SHP77 treated with DMSO at 0.1 percent for 48 hours (cell line): Measurements from ENCODE around the gene TENM4.
"Not testable (repeated sequence)": the region's sequence is repeated elsewhere in the genome, so short reads cannot be mapped to it uniquely, and the experiment has no call there.

ENCODE experiments used
- DNase-seq: peaks from one replicate; lab custom pipeline; 2025; lab: John Stamatoyannopoulos, UW

The TENM4 gene

DNA sequence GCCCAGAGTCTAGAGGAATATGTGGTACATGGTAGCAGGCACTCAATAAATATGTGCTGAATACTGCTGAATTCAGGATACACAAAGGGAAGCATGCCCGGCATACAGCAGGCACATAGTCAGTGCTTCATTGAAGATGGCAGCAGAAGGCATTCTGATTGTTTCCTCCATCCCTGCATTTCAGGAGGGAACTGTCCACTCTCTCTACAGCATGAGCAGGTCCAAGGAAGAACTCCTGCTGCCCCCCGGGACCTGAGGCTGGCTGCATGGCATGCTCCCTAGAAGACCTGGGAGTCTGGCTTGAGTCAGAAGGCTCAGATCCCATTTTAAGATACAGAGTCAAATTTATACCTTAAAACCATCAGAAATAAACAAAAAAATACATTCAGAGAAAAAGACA lies 546.8 kb downstream of the TENM4 start:
- DNase-seq, result no peak

DNA sequence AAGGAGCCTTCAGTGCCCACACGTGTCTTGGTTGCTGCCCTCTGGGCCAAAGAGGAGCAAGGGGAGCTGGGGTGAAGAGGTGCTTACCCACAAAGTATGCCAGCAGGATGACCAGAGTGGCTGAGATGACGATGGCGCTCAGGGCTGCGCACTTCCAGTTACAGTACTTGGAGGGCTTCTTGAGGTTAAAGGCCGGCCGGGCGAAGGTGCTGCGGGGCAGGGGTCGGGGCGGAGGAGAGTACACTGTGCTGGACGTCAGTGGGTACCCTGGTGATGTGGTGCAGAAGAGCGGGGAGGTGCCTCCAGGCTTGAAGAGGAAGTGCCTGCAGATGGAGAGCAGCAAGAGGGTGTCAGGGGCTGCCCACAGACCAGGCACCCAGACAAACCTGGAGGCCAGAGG lies 551.1 kb downstream of the TENM4 start:
- DNase-seq, result no peak

DNA sequence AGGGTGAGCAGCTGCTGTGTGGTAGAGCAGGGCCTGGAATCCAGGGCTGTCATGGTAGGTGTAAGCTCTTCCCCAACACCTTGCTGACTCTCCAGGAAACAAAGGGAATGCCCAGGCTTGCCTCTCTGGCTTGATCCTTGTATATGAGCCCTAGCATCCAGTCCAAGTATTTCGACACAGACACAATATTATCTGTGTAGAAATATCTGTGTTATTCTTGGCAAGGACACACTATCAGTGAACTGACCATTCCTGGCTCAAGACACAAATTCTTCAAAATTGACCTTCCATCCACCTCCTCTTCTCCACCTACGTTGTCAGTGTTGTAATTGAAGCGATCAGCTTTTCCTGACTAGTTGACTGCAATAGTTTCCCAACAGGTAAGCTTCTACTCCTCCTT lies 554.2 kb downstream of the TENM4 start:
- DNase-seq, result no peak

DNA sequence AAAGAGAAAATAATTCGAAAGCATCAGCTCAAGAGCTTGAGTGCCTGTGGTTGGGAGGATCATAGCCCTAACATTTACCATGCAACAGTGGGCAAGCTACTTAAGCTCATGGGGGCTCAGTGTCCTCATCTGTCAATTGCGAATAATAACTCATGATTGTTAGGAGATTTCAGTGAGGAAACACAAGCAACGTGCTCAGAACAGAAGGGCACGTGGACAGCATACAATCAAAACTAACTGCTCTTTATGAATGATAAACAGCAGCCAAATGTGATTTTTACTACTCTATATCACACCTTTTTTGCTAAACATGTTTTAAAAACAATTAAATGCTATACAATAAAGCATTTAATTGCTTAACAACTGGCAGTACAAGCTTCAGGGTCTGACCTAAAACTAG lies 556.1 kb downstream of the TENM4 start:
- no peak for DNase-seq

DNA sequence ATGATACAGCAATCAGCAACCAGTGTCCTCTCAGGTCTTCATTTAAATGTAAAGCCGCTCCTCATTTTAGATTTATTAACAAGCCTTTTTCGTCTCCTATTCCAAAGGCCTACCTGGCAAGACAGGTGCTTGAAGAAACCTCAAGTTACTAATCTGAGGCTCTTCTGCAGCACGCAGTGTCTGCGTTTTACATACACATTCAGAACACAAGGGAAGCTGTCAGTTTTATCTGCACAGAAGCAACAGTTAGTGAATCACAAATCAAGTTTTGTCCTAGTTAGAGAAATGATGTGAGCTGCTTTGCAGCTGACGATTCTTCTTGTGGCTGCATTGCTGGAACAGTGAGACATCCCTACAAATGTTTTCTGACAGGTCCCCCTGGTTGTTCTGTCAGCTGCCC lies 557.3 kb downstream of the TENM4 start:
- no peak for DNase-seq

DNA sequence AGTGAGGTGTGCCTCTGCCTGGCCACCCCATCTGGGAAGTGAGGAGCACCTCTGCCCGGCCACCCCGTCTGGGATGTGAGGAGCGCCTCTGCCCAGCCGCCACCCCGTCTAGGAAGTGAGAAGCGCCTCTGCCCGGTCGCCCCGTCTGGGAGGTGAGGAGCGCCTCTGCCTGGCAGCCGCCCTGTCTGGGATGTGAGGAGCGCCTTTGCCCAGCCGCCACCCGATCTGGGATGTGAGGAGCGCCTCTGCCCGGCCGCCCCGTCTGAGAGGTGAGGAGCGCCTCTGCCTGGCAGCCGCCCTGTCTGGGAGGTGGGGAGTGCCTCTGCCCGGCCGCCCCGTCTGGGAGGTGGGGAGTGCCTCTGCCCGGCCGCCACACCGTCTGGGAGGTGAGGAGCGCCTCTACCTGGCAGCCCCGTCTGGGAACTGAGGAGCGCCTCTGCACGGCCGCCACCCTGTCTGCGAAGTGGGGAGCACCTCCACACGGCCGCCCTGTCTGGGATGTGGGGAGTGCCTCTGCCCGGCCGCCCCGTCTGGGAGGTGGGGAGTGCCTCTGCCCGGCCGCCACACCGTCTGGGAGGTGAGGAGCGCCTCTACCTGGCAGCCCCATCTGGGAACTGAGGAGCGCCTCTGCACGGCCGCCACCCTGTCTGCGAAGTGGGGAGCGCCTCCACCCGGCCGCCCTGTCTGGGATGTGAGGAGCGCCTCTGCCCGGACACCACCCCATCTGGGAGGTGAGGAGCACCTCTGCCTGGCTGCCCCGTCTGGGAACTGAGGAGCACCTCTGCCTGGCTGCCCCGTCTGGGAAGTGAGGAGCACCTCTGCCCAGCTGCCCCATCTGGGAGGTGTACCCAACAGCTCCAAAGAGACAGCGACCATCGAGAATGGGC lies 561.5 kb downstream of the TENM4 start:
- not testable (repeated sequence) for DNase-seq

DNA sequence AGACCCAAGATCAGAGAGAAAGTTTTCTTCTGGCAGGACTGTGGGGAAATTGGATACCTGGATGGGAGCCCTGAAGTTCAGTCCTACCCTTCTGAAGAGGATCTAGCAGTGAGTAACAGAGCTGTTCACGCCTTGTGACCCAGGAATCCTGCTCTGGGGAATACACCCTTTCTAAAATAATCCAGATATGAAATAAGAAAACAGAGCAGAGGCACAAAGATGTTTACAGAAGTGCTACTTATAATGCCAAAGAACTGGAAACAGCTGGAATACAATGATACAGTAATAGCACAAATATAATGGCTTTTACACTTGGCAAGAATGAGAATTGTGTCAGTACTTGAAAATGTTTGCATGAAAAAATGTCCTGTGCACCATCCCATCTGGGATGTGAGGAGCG lies 562.2 kb downstream of the TENM4 start:
- DNase-seq, result no peak

DNA sequence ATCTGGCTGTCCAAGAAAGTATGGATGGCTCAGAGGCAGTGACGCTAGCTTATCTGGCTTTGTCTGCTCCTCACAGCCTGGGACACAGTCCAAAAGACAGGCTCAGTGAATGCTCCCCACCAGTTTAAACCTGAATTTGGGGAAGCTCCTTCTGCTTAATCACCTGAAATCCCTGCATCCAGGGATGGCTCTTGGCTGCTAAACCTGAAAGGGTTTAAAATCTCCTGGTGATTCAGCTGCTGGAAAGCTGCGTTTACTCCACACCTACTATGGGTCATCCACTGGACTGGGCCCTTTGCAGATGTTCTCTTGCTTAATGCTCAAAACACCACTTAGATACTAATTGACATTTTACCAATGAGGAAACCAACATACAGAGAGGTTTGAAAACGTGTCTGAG lies 564.2 kb downstream of the TENM4 start:
- DNase-seq, result no peak

DNA sequence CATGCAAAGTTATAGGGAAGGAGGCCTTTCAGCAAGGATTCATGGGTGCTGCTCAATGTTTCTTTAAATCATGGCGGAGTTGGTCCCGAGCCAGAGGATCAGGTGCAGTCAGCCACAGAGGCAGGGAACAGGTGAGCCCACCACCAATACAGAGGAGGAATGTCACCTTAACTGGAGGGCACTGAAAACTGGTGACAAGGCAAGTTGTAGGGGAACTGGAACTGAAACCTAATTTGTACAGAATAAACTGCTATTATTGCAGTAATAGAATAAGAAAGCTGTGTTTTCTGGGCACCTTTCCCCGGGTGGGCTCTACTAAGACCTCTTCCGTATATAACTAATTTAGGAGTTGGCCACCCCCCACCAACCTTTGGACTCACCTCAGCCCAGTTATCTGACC lies 570.2 kb downstream of the TENM4 start:
- DNase-seq, result no peak

DNA sequence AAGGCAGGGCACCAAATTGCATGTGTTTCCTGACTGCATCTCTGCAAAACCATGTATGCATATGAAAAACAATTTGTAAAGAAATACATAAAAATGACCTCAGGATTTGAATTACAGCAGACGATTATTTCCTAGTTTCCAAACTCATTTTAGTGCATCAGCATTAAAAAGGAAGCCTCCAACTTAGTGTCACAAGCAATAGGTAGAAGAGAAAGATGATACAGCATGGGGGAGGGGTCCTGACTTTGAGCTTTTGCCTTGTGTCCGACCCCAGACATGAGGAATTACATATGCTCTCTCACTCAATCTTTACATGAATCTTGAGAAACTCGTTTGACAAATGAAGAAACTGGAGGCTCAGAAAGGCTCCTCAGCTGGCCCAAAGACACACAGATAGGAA lies 571.5 kb downstream of the TENM4 start:
- DNase-seq, result no peak

DNA sequence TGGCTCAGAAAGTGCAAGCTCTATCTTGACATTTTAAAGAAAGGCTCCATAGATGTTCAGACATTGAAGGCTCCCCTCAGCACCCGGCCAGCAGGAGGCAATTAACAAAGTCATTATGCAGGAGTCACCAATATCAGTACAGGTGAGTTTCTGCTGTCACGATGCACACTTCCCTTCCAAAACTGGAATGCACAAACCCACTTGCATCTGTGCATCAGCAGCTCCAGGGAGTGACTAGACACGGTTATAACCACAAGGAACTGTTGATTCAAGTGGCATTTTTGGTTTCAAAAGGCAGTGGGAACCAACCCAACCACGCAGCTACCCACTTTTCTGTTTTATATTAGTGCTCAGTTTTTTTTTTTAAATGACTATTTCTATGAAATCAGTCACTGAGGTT lies 572.3 kb downstream of the TENM4 start:
- DNase-seq, result no peak

DNA sequence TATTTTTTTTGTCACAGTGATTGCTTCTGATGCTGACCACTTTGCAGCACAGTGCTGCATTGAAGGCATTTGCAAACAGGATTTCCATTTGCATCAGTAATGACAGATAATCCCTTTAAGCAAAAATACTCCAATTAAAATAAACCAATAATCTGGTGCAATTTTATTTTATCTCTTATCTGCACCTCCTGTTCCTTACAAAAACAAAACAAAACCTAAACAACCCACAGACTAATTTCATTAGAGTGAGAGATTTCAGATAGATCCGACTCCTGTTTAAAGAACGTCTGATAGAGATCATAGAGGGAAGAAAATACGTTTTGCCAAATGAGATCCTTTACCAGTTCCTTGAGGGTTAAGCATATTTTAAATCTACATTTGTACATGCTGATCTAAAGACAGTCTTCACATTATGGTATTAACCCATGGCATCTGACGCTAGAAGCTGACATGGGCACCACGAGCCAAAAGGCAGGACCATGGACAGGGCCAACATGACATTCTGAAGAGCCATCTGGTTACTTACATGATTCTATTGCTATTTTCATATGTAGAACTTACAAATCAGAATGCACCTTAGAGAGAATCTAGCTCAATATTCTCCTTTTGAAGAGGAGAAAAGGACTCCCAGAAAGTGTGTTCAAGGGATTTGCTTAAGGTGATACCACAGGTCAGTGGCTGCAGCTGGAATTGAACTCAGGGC lies 580.0 kb downstream of the TENM4 start:
- DNase-seq, result no peak

DNA sequence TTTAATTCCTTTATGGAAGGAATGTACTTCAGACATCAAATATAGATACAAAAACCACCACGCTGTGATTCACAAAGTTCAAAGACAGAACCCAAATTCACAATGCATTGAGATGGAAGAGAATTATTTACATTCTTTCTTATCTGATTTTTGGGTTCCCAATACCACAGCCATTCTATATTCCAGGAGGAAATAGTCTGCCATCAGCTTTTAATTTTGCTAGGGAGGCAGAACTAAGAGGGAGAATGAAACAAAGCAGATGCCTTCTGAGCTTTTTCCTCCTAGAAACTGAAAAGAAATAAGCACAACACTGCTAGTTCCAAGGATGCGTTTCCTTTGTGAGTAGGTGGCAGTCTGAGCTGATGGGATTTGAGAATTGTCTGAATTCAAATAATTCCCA lies 583.1 kb downstream of the TENM4 start:
- no peak for DNase-seq

DNA sequence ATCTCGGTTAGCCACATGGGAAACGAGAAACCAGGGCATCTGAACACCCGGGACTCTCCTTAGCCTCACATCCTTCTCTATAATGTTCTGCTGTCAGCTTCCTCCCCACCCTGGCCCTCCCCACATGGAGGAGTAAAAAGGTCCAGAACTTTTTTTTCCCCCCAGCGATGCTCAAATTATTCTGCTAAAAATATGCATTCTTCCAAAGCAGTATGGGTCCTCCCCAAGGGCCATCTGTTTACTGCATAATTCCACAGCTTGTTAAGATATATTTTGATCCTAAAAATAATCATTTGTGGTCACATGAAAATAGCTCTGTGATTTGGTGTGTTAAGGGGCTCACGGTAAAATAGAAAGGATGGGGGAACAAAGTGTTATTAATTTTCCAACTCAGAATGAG lies 584.6 kb downstream of the TENM4 start:
- no peak for DNase-seq

DNA sequence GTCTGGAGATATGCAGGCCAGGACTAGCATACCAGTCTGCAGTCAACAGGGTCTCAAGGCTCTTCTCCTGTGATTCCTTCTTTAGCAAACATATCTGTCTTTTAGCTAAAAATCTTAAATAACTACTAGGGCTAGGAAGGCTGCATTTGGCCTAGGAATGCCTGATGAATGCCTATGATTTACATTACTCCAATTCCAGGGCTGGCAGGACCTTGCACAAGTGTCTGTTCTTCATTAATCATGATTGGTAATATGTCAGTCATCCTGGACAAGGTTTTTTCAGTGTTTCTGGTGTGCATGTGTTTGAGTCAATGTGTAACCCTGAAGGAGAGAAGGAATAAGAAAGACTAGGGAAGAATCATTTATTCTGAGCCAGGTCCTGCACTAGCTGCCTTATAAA lies 585.7 kb downstream of the TENM4 start:
- no peak for DNase-seq

DNA sequence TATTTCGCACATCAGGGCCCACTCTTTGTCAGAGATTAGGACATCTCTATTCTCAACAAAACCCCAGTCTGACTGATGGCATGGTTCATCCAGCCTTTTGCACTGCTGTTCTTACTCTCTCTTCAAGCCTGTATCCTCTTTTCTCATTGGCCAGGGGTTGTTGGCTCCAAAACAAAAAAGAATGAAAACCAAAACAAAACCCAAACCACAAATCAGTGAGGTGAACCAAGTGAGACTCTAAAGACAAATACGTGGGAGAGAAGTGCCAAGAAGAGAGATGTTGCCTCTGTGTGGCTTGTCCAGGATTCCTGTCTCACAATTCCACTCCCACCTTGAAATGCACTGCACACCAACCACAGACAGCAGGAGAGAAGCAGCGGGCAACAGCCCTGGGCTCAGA lies 587.3 kb downstream of the TENM4 start:
- no peak for DNase-seq

DNA sequence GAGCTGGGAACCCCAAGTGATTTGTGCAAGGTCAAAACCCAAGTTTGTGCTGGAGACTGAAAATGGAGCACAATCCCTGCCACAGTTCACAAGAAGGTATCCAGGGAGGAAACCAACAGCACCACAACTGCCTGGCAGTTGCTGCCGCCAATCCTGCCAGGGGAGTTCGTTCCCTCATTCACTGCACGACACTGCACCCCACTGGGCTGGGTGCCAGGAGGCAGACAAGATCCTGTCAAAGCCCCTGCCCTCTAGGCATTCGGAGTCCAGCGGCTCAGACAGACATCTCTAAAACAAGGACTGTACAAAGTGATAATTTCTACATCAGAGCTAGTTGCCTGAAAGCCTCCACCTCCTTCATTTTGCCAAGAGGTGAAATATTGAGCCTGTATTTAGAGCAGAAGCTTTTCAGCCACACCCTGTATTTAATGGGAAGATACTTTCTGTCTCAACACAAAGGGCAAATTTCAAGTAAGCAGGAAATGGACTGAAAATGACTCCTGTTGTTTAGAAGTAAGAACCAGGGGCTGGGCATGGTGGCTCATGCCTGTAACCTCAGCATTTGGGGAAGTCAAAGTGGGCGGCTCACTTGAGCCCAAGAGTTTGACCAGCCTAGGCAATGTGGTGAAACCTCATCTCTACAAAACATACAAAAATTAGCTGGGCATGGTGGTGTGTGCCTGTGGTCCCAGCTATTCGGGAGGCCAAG lies 588.8 kb downstream of the TENM4 start:
- no peak for DNase-seq

DNA sequence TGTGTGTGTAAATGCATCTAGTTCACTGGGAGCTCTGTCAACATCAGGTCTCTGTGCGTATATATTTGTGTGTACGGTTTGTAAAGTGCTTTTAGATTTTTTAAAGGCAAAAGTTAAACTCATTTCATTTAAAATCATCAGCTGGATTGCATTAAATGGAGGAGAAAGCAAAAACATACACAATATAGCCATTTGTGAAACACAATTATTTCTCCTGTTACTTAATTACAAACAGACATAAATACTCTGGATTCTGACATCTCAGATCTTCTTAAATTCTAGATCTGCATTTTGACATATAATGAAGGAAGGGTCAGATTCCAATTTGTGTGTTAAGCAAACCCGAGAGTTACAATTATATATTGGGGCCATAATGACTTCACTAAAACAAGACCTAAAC lies 590.8 kb downstream of the TENM4 start:
- DNase-seq, result no peak

DNA sequence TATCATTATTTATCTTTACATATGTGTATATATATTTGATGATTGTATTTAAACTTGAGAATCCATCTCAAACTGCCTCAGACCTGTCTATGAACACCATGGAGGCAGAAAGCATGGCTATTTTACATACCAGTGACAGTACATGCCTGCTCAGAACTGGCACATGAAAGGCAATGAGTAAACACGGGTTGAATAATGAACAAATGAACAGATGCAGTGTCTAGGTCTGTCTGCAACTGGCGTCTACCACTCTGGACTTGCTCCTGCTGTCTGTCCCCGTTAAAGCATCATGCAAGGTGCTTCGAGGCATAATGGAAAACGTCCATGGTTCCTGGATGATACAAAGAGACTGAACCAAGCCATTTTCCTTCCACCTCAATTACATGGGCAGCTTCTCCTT lies 594.6 kb downstream of the TENM4 start:
- DNase-seq, result no peak

DNA sequence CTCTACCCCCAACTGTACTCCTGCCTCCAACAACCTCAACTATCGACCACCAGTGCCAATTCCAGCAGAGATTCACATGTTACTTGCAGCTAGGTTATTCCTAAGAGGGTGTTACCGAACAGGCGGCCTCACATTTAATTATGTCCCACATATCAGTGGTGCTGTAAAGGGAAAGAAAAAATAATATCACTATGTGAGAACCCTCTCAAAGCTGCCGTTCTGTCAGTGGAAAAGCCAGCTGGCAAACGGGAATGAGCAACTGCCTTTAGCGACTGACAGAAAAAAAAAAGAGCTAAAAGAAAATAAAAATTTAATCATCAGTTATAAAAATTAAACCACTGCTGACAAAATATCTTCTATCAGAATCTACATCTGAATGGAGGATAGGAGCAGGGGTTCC lies 595.3 kb downstream of the TENM4 start:
- no peak for DNase-seq

DNA sequence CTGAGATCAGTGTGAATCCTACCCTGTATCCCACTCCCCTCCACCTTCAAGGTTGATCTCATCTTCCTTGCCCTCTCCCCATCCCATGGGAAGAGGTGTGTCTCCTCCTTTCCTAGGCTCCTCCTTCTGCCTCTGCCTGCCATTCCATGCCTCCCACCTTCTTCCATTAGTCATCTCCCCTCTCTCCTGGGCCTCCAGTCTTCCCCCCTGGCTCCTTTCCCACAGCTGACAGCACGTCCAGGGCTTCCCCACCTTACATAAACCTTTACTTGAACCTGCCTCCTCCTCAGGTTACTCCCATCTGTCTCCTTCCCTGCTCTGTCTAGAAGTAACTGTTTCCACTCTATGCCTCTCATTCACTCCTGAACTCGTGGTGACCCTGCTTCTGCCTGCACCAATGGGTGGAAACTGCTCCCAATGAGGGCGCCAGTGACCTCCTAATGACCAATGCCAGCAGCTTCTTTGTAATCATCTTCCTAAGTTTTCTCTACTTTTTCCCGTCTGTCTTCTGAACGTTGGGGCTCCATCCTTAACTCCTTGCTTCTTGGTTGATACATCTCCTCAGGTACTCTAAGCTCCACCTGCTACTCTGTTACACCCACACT lies 599.3 kb downstream of the TENM4 start:
- no peak for DNase-seq

DNA sequence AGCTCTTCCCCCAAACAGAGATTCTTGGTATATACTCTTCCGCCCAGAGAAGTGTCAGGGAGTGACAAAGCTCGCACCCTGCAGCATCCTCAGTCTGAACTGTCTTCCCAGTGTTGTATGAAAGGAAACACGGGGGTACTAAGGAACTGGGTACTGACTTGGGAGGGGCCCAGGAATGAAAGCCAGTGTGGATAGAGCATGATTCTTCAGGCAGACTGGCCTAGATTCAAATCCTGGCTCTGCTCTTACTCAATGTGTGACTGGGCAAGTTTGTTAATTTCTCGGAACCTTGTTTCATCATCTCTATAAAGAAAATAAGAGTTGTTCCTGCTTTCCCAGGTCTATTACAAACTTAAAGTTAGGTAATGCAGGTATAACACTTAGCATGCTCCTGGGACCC lies 600.2 kb downstream of the TENM4 start:
- DNase-seq, result no peak

DNA sequence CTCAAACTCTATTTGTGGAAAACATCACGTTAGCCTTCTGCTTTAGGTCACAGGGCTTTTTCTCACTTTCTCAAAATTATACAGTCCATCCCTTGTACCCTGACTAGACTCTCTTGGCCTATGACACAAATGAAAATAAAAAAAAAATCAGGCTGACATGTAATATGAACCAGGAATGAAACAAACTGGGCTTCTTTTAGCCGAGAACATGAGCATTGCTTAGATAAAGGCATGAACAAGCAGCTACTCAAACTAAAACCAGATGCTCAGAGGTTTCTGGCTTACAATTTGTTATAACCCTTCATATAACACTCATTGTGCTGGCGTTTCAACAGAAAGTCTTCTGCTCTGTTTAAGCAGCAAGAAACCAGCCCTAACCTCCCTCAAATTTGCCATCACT lies 600.6 kb downstream of the TENM4 start:
- DNase-seq, result no peak
